Parathyroid adenoma (tissue), 2 donors: ENCODE data around the gene CDH12.
"Not testable (repeated sequence)": the region's sequence is repeated elsewhere in the genome, so short reads cannot be mapped to it uniquely, and the experiment has no call there.

Experiments
- H2AFZ ChIP-seq: fragments of 300-600 bp; sonication (generic); one replicate; pipeline ENCODE4 v1.7.0; 2017; ENCODE audit warnings: antibody characterized with exemption, mild to moderate bottlenecking
- H3K27ac ChIP-seq: fragments of 300-600 bp; sonication (generic); one replicate; pipeline ENCODE4 v1.7.0; 2017
- H3K27me3 ChIP-seq: fragments of 300-600 bp; sonication (generic); one replicate; pipeline ENCODE4 v1.7.0; 2017; ENCODE audit warnings: low read length; ENCODE audit not compliant: control insufficient read depth, insufficient read depth
- H3K36me3 ChIP-seq: fragments of 300-600 bp; sonication (generic); one replicate; pipeline ENCODE4 v1.7.0; 2017; ENCODE audit warnings: low read length; ENCODE audit not compliant: control insufficient read depth, insufficient read depth
- H3K4me1 ChIP-seq: fragments of 300-600 bp; sonication (generic); one replicate; pipeline ENCODE4 v1.7.0; 2017; ENCODE audit warnings: control low read depth
- H3K4me2 ChIP-seq: fragments of 300-600 bp; sonication (generic); one replicate; pipeline ENCODE4 v1.7.0; 2017; ENCODE audit warnings: low read length
- H3K4me3 ChIP-seq: fragments of 300-600 bp; sonication (generic); one replicate; pipeline ENCODE4 v1.7.0; 2017; ENCODE audit warnings: low read depth, low read length
- H3K79me2 ChIP-seq: fragments of 300-600 bp; sonication (generic); one replicate; pipeline ENCODE4 v1.7.0; 2017; ENCODE audit warnings: control low read depth
- H3K9ac ChIP-seq: fragments of 300-600 bp; sonication (generic); one replicate; pipeline ENCODE4 v1.7.0; 2017; ENCODE audit warnings: mild to moderate bottlenecking
- H3K9me3 ChIP-seq: fragments of 300-600 bp; sonication (generic); one replicate; pipeline ENCODE4 v1.7.0; 2017; ENCODE audit warnings: low read length; ENCODE audit not compliant: control insufficient read depth
- CTCF ChIP-seq: fragments of 300-600 bp; sonication (generic); IDR thresholded peaks from one replicate; pipeline ENCODE4 v1.7.0; 2017; ENCODE audit warnings: antibody characterized with exemption, mild to moderate bottlenecking
- donor health status: primary hyperparathyroidism.

The CDH12 gene

GRCh38 chr5:22050931-22051330 is 802.2 kb downstream of the CDH12 start:
- no peaks in the 10 kb centered on the region for H3K9me3 ChIP-seq
- no peak for TF ChIP-seq CTCF
- no peaks in the 10 kb centered on the region for H3K4me1 ChIP-seq
- H3K79me2 ChIP-seq, result no peaks in the 10 kb centered on the region
- H3K27ac ChIP-seq, result no peak overlapping the region
- H3K4me3 ChIP-seq, result no peak overlapping the region
- H3K27me3 ChIP-seq, result no peaks in the 10 kb centered on the region
- H3K36me3 ChIP-seq, result no peaks in the 10 kb centered on the region
- H3K9ac ChIP-seq, result no peak overlapping the region
- no peak overlapping the region for H3K4me2 ChIP-seq
- no peak overlapping the region for H2AFZ ChIP-seq

- Histone ChIP-seq H3K27ac (no peak overlapping the region), H2AFZ (no peak overlapping the region), H3K79me2 (no peaks in the 10 kb centered on the region), H3K4me3 (no peak overlapping the region), H3K36me3 (no peaks in the 10 kb centered on the region), H3K27me3 (no peaks in the 10 kb centered on the region), H3K9ac (no peak overlapping the region), H3K4me2 (no peak overlapping the region), H3K4me1 (no peaks in the 10 kb centered on the region), H3K9me3 (no peaks in the 10 kb centered on the region)
- no peak for TF ChIP-seq CTCF
These were observed 808.9 kb downstream of the CDH12 start for GRCh38 chr5:22044229-22044628.

GRCh38 chr5:22036061-22036460 is 817.1 kb downstream of the CDH12 start:
- Histone ChIP-seq H3K27ac (no peak overlapping the region), H3K36me3 (no peaks in the 10 kb centered on the region), H3K4me2 (no peak overlapping the region), H3K9me3 (no peaks in the 10 kb centered on the region), H3K79me2 (no peaks in the 10 kb centered on the region), H3K27me3 (no peaks in the 10 kb centered on the region), H3K9ac (no peak overlapping the region), H3K4me1 (no peaks in the 10 kb centered on the region), H2AFZ (no peak overlapping the region), H3K4me3 (no peak overlapping the region)
- no peak for TF ChIP-seq CTCF

DNA sequence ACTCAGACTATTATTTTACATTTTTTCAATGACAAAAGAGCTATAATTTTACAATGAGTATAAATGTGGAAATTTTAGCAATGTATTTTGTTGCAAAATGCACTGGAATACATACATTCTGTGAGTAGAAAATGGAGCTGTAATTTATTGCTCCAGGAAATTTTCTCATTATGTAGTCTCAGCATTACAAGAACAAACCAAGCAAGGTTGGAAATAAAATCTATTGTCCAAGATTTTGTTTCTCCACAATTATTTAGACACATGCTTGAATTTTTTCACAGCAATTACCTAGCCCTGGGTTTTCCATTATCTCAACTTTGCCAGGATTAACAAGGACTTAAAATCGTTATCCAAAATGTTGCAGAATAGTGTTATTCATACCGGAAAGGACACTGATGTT is 820.1 kb downstream of the CDH12 start:
- Histone ChIP-seq H3K27me3 (no peaks in the 10 kb centered on the region), H3K36me3 (no peaks in the 10 kb centered on the region), H3K4me3 (no peak overlapping the region), H3K4me1 (no peaks in the 10 kb centered on the region), H3K4me2 (no peak overlapping the region), H3K79me2 (no peaks in the 10 kb centered on the region), H3K9ac (no peak overlapping the region), H3K9me3 (no peaks in the 10 kb centered on the region), H3K27ac (no peak overlapping the region), H2AFZ (no peak overlapping the region)
- TF ChIP-seq CTCF, result no peak

- no peak overlapping the region for H3K4me2 ChIP-seq
- H3K9me3 ChIP-seq, result no peaks in the 10 kb centered on the region
- H3K79me2 ChIP-seq, result no peaks in the 10 kb centered on the region
- H3K9ac ChIP-seq, result no peak overlapping the region
- H3K36me3 ChIP-seq, result no peaks in the 10 kb centered on the region
- no peaks in the 10 kb centered on the region for H3K4me1 ChIP-seq
- no peak overlapping the region for H3K27ac ChIP-seq
- H3K27me3 ChIP-seq, result no peaks in the 10 kb centered on the region
- no peak overlapping the region for H2AFZ ChIP-seq
- TF ChIP-seq CTCF, result no peak
- H3K4me3 ChIP-seq, result no peak overlapping the region
These were observed 829.4 kb downstream of the CDH12 start for GRCh38 chr5:22023784-22024183.

DNA sequence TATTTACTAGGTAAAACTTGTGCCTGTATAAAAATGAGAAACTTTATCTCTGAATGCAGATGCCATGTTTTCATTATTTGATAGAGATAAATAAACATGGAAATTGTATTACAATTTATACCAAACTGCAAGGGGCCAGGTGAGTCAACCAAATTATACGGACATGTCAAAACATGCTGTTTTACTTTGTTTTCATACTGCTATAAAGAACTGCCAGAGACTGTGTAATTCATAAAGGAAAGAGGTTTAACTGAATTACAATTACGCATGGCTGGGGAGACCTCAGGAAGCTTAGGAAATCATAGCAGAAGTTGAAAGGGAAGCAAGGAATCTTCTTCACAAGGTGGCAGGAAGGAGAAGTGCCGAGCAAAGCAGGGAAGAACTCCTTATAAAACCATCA is 840.3 kb downstream of the CDH12 start:
- not testable (repeated sequence) for H3K27me3 ChIP-seq, H2AFZ ChIP-seq, H3K79me2 ChIP-seq, H3K9me3 ChIP-seq, H3K4me2 ChIP-seq, H3K9ac ChIP-seq, H3K36me3 ChIP-seq, H3K4me1 ChIP-seq, H3K4me3 ChIP-seq, H3K27ac ChIP-seq

- not testable (repeated sequence) for H2AFZ ChIP-seq, H3K4me1 ChIP-seq, H3K79me2 ChIP-seq, H3K4me2 ChIP-seq, H3K27me3 ChIP-seq, H3K4me3 ChIP-seq, H3K36me3 ChIP-seq, H3K9me3 ChIP-seq, H3K9ac ChIP-seq, H3K27ac ChIP-seq
These were observed 842.3 kb downstream of the CDH12 start for GRCh38 chr5:22010808-22011207.
